ENCODE measurements around the gene ELMOD3.
"Not testable (repeated sequence)": the region's sequence is repeated elsewhere in the genome, so short reads cannot be mapped to it uniquely, and the experiment has no call there.

The ELMOD3 gene

DNA sequence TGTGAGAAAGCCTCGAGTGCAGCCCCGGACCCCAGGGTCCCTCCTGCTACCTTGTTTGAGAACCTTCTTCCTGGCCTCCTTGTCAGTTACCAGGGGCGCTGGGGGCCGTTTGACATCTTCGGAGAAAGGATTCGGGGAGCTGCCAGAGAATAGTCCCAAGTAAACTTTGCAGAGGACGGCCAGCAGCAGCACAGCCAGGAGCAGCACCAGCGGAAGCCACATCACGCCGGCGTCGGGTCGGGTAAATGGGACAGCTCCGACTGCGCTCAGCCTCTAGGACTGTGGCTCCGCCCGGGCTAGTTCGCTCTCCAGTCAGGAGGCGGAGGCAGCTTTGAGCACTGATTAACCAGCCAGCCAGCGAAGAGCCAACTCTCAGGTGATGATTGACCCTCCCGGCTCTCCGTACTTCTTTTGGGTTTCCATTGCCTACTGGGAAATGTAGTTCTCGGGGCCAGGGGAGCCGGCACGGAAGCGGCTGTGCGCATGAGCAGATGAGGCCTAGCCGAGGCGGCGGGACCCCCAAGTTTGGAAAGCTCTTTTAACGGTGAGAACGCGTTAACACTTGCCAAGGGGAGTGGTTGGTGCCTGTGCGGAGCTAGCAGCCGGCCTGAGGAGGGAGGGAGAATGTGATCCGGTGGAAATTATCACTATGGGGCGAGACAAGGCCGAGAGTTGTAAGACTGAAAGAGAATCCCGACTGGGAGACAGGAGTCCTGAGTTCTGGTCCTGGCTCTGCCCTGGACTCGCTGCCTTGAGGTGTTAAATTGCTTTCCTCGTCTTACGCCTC, at the start of gene ELMOD3, which contains the start of gene RETSAT:
Gene ELMOD3, plus strand, starts transcription at position 484 of the 787 bp plus-strand sequence. CDS start 2,430 bp downstream, outside the sequence.
Gene RETSAT, minus strand, starts transcription at position 243 of the 787 bp plus-strand sequence. Its CDS starts 21 bp downstream, at position 222.
- peak; percentile 99 for DNase-seq (ENCODE audit: low spot score)

DNA sequence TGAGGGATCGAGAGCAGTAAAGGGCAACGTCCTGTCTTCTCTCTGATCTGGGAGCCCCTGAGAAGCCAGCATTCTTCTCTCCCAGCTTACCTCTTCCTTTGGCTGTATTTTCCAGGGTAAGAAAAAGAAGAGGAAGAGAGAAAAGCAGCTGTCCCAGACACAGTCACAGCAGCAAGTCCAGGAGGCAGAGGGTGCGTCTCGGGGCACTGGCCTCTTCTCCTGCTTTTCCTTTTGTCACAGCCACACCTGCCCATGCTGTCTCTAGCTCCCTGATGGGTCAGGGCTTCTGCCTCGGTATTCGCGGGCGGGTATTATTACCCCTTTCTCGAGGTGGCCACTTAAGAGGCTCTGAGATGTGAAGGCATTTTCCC, 47.1 kb upstream of the ELMOD3 start:
- DNase-seq (ENCODE audit: low spot score), result no peak

DNA sequence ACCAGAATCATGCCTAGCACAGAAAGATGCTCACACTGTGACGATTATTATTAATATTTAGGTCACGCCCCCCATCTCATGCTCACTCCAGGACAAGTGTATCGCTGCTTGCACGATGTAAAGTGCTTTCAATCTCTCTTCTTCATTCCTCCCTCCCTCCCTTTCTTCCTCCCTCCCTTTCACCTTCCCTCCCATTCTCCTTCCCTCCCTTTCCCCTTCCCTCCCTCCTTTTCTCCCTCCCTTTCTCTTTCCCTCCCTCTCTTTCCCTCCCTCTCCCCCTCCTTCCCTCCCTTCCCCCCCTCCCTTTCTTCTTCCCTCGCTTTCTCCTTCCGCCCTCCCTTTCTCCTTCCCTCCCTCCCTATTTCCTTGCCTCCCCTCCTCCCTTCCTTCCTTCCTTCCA, 46.4 kb upstream of the ELMOD3 start:
- DNase-seq (ENCODE audit: low spot score), result no peak

DNA sequence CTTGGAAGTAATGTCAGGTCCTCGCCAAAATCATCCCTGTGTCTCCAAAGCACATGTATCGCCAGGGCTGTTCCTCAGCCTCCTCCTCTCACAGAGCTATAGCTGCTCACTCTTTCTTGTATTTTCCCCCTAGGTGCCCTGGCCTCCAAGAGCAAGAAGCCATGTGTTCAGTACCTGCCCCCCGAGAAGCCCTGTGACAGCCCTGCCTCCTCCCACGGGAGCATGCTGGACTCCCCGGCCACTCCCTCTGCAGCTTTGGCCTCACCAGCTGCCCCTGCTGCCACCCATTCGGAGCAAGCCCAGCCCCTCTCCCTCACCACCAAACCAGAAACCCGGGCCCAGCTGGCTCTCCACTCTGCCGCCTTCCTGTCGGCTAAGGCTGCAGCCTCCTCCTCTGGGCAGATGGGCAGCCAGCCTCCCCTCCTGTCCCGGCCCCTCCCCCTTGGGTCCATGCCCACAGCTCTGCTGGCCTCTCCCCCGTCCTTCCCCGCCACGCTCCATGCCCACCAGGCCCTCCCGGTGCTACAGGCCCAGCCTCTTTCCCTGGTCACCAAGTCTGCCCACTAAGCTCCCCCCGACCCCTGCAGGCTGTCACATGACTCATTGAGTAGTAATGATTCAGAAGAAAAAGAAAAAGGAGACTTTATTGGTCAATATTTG, 45.5 kb upstream of the ELMOD3 start:
- DNase-seq (ENCODE audit: low spot score), result peak; percentile 66

DNA sequence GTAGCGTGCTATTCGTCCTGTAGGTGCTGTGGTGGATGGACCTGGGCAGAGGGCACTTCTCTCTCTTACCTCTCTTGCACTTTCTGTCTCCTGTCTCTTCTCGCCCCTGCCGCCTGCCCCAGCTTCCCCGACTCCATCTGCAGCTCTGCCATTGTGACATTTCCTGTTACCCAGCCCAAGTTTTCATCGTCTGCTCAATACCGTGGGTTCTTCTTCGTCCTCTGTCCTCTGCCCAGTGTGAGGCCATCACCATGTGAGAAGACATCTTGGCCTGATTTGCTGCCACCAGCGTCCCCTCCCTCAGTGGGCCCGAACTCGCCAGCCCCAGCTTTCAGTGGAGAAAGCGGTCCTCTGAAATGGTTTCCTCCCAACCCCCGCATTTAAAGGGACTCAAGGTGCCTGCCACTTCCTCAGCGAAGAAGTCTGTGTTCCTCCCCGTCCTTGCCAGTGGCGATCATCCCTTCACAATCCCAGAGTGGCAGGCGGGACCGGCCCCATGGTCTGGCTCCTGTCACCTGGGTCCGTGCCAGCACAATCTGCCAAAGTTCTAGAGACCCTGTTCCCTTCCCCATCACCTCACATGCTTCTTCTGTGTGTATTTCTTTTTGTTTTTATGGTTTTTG, 44.8 kb upstream of the ELMOD3 start:
- no peak for DNase-seq (ENCODE audit: low spot score)

DNA sequence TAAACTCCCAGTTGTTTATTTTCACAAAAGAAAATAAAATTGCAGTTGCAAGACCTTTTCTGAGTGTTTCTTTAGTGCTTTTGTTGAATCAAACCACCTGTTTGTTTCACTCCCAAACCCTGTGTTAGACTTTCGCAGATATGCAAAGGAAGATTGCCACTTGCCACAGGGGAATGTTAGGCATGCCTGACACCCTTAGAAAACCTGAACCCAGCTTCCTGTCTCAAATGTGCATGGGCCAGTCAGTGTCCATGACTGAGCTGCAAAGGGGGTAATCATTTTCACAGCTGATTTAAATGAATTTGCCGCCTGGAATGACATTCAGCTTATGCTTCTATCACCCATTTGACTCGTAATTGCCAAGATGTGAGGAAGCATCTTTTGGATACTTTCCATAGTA, 44.2 kb upstream of the ELMOD3 start:
- no peak for DNase-seq (ENCODE audit: low spot score)

DNA sequence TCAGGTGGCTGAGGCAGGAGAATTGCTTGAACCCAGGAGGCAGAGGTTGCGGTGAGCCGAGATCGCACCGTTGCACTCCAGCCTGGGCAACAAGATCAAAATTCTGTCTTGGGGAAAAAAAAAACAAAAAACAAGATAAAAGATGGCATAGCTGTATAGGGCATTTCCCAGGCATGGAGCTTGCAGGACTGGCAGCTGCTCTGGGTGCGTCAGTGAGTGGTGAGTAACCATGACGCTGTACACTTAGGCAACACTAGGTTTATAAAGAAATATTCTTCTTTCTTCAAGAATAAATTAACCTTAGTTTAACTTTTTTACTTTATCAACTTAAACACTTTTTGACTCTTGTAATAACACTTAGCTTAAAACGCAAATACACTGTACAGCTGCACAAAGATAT, 42.2 kb upstream of the ELMOD3 start:
- no peak for DNase-seq (ENCODE audit: low spot score)

DNA sequence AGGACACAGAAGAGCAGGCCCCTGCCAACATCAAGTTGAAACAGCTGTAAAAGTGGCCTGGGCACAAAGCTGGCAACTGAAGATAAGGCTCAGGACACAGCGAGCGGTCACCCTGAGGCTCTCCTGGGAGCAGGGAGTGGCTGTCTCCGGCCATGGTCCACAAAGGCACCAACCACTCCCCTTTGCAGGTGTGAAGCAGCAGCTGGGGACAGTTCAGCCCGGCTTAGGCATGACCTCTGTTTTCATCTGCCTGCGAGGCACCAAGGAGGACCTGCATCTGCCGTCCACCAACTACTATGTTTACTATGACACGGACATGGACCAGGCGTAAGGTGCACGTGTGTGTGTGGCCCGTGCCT, 39.7 kb upstream of the ELMOD3 start:
- DNase-seq (ENCODE audit: low spot score), result no peak

DNA sequence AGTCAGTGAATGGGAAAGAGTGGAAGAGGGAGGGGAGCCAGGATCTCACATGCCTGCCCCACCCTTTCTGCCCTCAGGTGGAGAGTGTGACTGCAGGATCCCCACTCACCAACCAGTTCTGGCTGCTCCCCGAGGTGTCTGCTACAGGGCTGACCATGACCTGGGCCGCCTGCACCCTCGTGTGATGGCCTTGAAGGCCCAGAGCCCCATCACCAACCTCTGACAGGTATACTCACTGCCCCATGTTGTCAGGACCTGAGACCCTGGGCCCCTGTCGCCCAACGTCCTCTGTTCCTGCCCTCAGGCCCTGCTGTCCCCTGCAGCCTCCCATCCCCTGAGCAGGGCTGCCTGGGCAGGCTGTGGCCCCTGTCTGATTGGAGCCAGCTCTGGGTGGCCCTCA, 38.6 kb upstream of the ELMOD3 start:
- not testable (repeated sequence) for DNase-seq (ENCODE audit: low spot score)

DNA sequence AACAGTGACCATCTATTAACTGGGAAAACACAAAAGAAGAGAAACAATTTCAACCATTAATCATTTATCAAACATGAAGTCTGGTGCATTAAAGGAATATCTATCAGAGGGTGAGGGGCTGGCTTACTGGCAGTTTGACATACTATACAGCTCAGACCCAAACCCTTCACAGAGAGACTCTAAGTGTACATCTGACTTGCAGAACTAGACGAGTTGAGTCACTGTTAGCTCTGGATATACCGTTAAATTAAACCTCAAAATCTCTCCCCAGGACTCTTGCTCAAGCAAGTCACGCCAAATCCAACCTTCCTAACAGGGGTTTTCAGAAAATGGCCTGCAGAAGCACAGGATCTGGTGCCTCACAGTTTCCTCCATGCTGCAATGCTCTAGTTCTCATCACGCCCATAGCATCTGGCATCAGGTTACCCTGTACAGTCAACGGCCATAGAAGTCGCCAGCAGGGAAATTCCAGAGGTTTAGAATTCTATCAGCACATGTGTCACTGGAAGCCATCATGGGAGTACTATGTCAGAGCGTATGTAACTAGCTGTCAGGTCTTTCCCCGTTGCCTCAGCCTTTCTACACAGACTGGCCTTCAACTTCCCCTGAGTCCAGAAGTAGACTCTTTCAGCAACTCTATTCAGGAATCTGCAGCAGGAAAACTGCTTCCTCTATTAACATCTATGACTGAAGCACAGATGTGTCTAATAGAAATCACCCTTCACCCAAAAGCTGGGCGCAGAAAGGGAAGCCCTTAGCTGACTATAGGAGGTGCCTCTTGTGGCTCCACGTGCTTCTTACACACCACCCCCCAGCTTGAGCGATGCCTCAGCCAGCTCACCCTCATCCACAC, 36.1 kb upstream of the ELMOD3 start:
- no peak for DNase-seq (ENCODE audit: low spot score)

DNA sequence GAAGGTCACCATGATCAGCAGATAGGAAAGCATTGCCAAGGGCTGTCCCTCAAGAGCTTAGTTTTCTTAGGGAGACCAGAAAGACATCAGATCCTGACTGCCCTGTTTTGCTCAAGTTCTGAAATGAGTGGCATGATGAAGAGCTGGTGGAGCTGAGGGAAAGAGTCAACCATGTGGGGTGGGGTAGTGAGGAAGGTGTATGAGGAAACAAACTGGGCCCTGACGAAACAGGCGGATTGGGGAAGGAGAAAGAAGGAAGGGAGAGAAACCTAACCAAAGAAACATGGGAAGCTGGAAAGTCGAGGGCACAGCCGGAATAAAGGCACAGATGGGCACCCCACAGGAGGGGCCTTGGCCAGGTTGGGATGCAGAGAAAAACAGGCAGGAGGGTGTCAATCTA, 34.8 kb upstream of the ELMOD3 start:
- DNase-seq (ENCODE audit: low spot score), result no peak

DNA sequence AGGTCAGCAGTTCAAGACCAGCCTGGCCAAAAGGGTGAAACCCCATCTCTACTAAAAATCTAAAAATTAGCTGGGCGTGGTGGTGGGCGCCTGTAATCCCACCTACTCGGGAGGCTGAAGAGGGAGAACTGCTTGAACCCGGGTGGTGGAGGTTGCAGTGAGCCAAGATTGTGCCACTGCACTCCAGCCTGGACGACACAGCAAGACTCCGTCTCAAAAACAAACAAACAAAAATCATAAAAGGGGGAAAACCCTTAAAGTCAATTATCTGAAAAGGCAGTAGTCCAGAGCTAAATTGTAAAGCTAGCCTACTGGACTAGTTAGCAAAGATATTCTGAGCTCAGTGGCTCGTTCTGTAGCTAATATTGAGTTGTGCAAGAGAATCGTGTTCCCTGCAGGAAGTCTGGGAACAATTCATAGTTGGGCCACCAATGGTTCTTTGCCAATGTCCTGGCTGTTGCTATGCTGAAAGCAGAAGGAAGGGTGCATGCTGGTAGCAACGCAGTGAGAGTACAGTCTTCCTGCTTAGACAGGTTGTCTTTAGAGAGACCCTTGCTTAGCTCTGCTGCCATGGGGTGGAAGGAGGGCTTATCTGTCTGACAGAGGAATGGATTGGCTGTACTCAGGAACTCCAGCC, 31.1 kb upstream of the ELMOD3 start:
- DNase-seq (ENCODE audit: low spot score), result no peak

DNA sequence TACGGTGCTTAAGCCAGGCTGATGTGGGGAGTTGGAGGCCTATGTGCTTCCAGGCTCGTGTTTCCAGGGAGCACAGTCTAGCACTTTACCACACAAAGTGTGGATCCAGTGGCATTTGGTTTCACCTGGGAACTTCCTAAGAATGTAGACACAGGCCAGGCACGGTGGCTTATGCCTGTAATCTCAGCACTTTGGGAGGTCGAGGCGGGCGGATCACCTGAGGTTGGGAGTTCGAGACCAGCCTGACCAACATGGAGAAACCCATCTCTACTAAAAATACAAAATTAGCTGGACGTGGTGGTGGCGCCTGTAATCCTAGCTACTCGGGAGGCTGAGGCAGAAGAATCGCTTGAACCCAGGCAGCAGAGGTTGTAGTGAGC, 30.6 kb upstream of the ELMOD3 start:
- not testable (repeated sequence) for DNase-seq (ENCODE audit: low spot score)

DNA sequence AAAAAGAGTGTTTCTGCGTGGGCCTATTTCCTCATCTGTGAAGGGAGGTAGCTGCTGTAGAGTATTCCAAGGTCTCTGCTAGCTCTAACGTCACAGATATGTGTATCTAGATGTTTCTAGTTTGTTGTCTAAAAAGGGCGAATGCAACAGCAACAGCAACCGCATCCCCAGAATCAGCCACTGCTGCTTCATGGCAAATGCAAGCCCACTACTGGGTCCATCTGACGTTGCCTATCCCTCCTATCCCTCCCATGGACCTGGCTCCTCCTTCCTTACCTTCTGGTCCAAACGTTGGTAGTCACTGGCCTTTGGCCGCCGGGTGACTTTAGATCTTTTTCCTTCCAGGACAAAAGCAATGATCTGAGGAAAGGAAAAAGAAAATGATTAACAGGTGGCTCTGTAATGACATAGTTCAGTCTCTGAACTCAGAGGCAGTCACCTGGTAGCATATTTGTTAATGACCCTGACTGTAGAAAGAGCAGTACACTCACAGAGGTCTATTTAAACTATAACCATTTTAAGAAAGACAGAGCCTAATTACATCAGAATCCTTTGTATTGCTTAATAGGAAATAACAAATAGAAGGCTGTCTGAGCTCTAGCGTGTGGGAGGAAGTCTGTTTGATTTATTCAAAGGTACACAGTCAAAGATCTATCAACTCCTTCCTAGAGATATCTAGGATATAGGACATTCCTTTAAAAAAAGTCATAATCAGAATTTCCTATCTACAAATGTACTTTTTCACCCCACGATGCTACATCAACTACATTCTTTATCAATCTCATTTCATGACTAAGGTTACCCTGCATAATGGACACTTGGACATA, 29.7 kb upstream of the ELMOD3 start:
- no peak for DNase-seq (ENCODE audit: low spot score)

DNA sequence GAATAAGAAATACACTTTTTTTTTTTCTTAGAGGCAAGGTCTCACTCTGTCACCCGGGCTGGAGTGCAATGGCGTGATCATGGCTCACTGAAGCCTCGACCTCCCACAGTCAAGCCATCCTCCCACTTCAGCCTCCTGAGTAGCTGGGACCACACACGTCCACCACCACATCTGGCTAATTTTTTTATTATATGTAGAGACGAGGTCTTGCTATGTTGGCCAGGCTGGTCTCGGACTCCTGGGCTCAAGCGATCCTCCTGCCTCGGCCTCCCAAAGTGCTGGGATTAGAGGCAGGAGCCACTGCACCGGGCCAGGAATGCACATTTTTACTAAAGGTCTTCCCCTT, 29.1 kb upstream of the ELMOD3 start:
- no peak for DNase-seq (ENCODE audit: low spot score)

DNA sequence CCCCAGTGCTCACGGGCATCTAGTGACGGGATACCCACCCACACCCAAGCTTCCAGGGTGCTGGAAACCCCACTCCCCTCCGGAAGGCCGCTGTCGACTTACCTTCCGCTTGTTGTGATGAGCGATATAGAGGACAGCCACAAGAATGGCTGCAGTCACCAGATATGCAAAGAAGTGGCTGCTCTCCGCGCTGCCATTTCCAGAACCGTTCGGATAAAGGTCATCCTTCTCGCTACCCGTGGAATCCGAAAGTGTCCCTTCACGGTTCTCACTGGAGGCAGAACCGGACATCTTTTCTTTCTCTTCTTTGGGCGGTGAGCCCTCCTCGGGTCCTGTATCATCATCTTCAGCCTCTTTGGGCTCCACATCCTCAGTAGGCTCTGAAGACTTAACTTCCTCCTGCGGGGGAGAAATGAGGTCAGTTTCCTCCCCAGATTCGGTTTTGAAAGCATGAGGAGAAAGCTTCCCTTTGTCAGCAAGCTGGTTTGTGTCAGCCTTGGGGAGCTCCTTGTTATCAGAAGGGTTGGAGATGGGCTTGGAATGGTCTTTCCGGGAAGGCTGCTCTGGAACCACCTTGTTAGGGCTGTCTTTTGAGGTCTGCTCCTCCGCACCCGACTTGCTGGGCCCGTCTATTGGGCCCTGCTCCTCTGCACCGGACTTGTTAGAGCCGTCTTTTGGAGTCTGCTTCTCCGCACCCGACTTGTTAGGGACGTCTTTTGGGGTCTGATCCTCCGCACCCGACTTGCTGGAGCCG, 28.0 kb upstream of the ELMOD3 start:
- DNase-seq (ENCODE audit: low spot score), result no peak

DNA sequence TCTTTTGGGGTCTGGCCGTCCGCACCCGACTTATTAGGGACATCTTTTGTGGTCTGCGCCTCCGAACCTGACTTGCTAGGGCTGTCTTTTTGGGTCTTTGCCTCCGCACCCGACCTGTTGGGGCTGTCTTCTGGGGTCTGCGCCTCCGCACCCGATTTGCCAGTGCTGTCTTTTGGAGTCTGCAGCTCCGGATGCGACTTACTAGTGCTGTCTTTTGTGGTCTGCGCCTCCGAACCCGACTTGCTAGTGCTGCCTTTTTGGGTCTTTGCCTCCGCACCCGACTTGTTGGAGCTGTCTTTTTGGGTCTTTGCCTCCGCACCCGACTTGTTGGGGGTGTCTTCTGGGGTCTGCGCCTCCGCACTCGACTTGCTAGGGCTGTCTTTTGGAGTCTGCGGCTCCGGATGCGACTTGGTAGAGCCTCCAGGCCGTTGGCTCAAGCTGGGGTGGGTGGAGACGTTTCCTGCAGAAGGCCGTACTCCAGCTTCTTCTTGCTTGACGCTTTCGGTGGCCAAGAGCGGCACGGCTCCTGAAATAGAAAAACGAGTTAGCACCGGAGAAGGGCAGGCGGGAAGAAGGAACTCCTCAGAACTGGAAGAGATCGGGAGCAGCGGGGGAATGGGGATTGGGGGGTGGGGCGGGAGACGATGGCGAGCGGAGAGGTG, 27.3 kb upstream of the ELMOD3 start:
- no peak for DNase-seq (ENCODE audit: low spot score)

DNA sequence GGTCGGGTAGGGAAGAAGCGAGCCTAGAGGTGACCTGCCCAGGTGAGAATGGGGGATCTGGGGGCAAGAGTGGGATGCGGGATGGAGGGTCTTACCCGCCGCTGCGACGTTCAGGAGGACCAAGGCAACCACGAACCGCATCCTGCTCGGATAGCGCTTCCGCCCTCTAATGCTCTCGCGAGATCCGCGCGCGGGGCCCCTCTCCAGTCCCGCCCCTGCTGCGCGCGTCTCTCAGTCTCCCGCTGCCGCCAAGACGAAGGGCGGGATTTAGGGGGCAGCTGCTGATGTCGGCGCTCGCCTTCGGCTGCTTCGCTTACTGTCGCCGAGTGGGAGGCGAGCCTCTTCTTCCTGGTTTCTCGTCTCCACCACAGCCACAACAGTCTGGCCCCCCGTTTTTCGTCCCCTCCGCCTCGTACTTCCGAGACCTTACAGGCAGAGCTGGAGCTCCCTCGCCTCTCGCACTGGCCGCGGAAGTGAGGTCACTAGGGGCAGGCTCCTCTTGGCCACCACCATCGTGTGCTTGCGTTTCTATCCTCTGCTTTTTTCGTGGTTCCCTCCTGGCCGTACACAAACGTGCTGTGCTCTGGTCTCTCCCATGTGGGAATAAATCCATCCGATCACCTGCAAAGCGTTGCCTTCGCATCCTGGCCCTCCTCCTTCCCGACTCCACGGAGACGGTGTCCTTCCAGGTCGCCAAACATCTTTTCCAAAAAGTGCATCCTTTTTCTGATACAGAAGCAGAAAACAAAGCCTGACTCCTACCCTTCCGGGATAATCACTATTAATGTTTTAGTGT, 26.5 kb upstream of the ELMOD3 start, which contains the start of gene TGOLN2:
Gene TGOLN2, minus strand, starts transcription at position 168 of the 796 bp plus-strand sequence. Its CDS starts 27 bp downstream, at position 141.
- DNase-seq (ENCODE audit: low spot score), result peak; percentile 98

DNA sequence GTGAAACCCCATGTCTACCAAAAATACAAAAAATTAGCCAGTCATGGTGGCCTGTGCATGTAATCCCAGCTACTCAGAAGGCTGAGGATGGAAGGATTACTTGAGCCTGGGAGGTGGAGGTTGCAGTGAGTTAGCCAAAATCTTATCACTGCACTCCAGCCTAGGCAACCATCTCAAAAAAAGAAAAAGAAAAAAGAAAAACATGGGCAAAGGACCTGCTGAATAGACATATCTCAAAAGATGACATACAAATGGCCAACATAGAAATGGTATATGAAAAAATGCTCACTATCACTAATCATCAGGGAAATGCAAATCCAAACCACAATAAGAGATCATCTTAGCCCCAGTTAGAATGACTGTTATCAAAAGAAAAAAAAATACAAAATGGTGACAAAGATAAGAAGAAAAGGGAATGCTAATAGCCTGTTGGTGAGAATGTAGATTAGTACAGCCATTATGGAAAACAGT, 25.4 kb upstream of the ELMOD3 start:
- no peak for DNase-seq (ENCODE audit: low spot score)

Measured in iPS-NIHi11 (cell line).